CMK (cell line): ENCODE data around the gene STK35.
A peak's percentile ranks its signal among the peaks of the same experiment; 100 is the strongest.

ENCODE experiments used
- DNase-seq: peaks from one replicate; pipeline ENCODE4 v3.0.0-alpha.2; 2010; ENCODE audit warnings: low read depth

The STK35 gene

GRCh38 chr20:2101057-2101864 lies at the start of gene STK35:
TSS of gene STK35 (plus strand) at chr20:2101827. CDS start at chr20:2101882, 55 bp downstream.
- no peak for DNase-seq

GRCh38 chr20:2051946-2052345 lies 49.7 kb upstream of the STK35 start:
- DNase-seq = no peak

- DNase-seq = no peak
These were observed 48.9 kb upstream of the STK35 start for GRCh38 chr20:2052741-2053140.

GRCh38 chr20:2053615-2054014 lies 48.0 kb upstream of the STK35 start:
- no peak for DNase-seq

- DNase-seq = no peak
These were observed 46.7 kb upstream of the STK35 start for GRCh38 chr20:2054911-2055310.

GRCh38 chr20:2059411-2059810 lies 42.2 kb upstream of the STK35 start:
- no peak for DNase-seq

GRCh38 chr20:2065099-2065498 lies 36.5 kb upstream of the STK35 start:
- DNase-seq = no peak

GRCh38 chr20:2066461-2067122 lies 35.0 kb upstream of the STK35 start:
- no peak for DNase-seq

GRCh38 chr20:2080532-2081224 lies 20.9 kb upstream of the STK35 start:
- no peak for DNase-seq

- DNase-seq = no peak
These were observed 16.9 kb upstream of the STK35 start for GRCh38 chr20:2084703-2085102.

GRCh38 chr20:2086177-2086979 lies 15.2 kb upstream of the STK35 start:
- DNase-seq = no peak

GRCh38 chr20:2086980-2087377 lies 14.6 kb upstream of the STK35 start:
- no peak for DNase-seq

GRCh38 chr20:2088891-2089290 lies 12.7 kb upstream of the STK35 start:
- no peak for DNase-seq

- no peak for DNase-seq
These were observed 12.2 kb upstream of the STK35 start for GRCh38 chr20:2089447-2089846.

- no peak for DNase-seq
These were observed 8.4 kb upstream of the STK35 start for GRCh38 chr20:2093159-2093781.

GRCh38 chr20:2093883-2094282 lies 7.7 kb upstream of the STK35 start:
- DNase-seq = no peak

- DNase-seq = peak; percentile 91
These were observed 398 bp downstream of the STK35 start for GRCh38 chr20:2101865-2102584.

- DNase-seq = peak; percentile 84
These were observed 1.2 kb downstream of the STK35 start for GRCh38 chr20:2102585-2103460.

GRCh38 chr20:2103461-2104153 lies 2.0 kb downstream of the STK35 start:
- DNase-seq = no peak
